ENCODE results near the gene SMLR1. TPM values are rescaled to one million over a fixed set of nuclear protein-coding genes. Genes with fewer than 3 reads are reported as not detected.

SMLR1 gene
- total RNA-seq, 1 donor from 2014 or later = not detected

DNA sequence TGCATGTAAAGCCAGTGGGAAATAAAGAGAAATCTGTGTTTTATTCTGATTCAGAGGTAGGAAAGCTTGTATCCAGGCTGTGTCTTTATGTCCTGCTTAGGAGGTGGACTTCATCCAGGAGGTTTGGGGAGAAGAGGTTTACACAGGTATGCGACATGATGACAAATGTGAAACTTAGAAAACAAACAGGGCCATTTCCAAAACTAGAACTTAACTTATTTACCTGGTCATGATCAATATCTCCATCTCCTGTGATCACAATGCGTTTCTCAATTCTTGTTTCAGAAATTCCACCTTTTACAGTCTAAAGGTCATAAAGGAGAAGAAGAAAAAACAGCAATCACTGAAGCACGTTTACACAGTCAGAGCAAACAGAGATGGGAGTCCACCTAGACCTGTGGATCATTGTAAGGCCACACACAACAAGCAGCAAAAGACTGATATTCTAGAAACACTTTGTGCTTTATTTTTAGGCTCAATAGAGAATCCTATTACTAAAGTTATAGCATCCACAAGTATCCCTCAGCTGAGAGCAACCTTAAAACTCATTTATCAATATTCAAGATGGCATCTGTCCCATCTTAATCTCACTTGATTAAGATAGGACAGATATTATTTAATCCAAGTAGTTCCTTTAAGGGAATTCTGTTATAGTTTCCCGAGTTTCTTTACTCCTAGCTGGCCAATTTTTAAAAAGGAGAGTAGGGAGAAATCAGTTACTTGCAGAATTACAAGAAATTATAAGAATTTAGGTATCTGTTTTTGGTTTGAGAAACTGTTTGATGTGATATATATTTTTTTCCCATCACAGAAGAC, 36.4 kb downstream of the SMLR1 start:
- Mint-ChIP-seq H3K4me3 (no peak overlapping the region), H3K36me3 (ENCODE audit: low read depth) (peaks cover 45% of the 10 kb centered on the region), H3K9me3 (no peaks in the 10 kb centered on the region), H3K27ac (no peak overlapping the region), H3K27me3 (no peaks in the 10 kb centered on the region), H3K4me1 (no peaks in the 10 kb centered on the region)
- no peak for DNase-seq
- ChIA-PET CTCF (interaction anchor here (0.6 to 1.6 kb wide), 2 partner anchors 22 to 747 kb away, joined by 4 read pairs; no protein-coding TSS in a partner anchor), POLR2A (no interaction called here)
- TF ChIP-seq CTCF (IDR thresholded peaks at IDR 0.05) = no peak
- intact Hi-C loops (cut with micrococcal nuclease) = no loop called here
- no peak for ATAC-seq (ENCODE audit: low read depth)

DNA sequence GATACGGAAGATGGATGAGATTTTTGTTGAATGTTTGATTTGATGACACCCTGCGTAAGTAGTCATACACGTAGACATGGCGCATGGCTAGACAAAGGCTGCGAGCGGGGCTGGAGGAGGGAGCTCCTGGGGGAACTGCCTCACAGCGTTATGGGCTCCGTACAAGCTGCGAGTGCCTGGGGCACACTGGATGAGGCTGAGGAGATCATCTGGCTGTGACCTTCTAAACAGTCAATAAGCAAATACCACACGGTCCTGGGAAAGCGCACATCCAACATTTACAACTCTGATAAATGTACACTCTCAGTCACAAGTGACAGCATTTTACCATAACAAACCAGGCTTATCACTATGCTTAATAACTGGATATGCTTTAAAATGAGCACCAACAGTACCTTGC, 37.1 kb downstream of the SMLR1 start:
- no peak overlapping the region for H3K4me3 Mint-ChIP-seq
- intact Hi-C loops (cut with micrococcal nuclease) = no loop called here
- H3K9me3 Mint-ChIP-seq = no peaks in the 10 kb centered on the region
- H3K27ac Mint-ChIP-seq = no peak overlapping the region
- ChIA-PET POLR2A (no interaction called here), CTCF (interaction anchor here (0.6 kb wide), 1 partner anchor 748 kb away, joined by 4 read pairs; no protein-coding TSS in a partner anchor)
- peaks cover 50% of the 10 kb centered on the region for H3K36me3 Mint-ChIP-seq (ENCODE audit: low read depth)
- TF ChIP-seq CTCF (IDR thresholded peaks at IDR 0.05) = no peak
- ATAC-seq (ENCODE audit: low read depth) (no peak), DNase-seq (no peak)
- no peaks in the 10 kb centered on the region for H3K4me1 Mint-ChIP-seq
- no peaks in the 10 kb centered on the region for H3K27me3 Mint-ChIP-seq

DNA sequence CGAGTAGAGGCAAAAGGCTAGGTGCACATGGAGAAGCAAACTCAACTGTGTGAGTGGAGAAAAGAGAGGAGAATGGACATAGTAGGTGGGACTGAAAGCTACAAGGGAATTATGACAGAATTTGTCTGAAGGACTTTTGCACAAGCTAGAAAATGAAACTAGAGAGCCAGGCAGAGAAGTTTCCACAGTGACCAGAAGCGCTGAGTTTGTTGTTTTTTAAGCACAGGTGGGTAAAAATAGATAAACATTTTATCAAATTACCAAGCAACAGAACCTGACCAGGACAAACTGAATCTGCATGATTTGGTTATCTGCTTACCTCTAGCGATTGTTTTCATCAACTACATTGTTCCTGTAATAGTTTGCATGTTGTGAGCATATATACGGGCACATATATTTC, 38.6 kb downstream of the SMLR1 start:
- Mint-ChIP-seq H3K27ac (no peak overlapping the region), H3K4me3 (no peak overlapping the region), H3K27me3 (no peaks in the 10 kb centered on the region), H3K4me1 (no peaks in the 10 kb centered on the region), H3K36me3 (ENCODE audit: low read depth) (peaks cover 53% of the 10 kb centered on the region), H3K9me3 (no peaks in the 10 kb centered on the region)
- DNase-seq (no peak), ATAC-seq (ENCODE audit: low read depth) (no peak)
- ChIA-PET POLR2A (no interaction called here), CTCF (no interaction called here)
- intact Hi-C loops (cut with micrococcal nuclease) = no loop called here
- no peak for TF ChIP-seq CTCF (IDR thresholded peaks at IDR 0.05)

- no peak for ATAC-seq (ENCODE audit: low read depth)
- no peak for DNase-seq
- no peaks in the 10 kb centered on the region for H3K9me3 Mint-ChIP-seq
- TF ChIP-seq CTCF (IDR thresholded peaks at IDR 0.05) = no peak
- no peak overlapping the region for H3K27ac Mint-ChIP-seq
- peaks cover 35% of the 10 kb centered on the region for H3K36me3 Mint-ChIP-seq (ENCODE audit: low read depth)
- POLR2A ChIA-PET = no interaction called here
- no peaks in the 10 kb centered on the region for H3K27me3 Mint-ChIP-seq
- peaks cover 4% of the 10 kb centered on the region for H3K4me1 Mint-ChIP-seq
- intact Hi-C loops (cut with micrococcal nuclease) = loop anchor here (5.0 kb wide), 1 partner anchor 822 kb away; no protein-coding TSS in a partner anchor
- CTCF ChIA-PET = no interaction called here
- no peak overlapping the region for H3K4me3 Mint-ChIP-seq
Observed at GRCh38 chr6:130869681-130870080, 42.5 kb downstream of the SMLR1 start.

- ATAC-seq (ENCODE audit: low read depth) (no peak), DNase-seq (no peak)
- H3K4me1 Mint-ChIP-seq = peaks cover 4% of the 10 kb centered on the region
- CTCF ChIA-PET = interaction anchor here (0.7 to 2.4 kb wide), 5 partner anchors 23 to 578 kb away, joined by 3 to 15 read pairs (median 4); no protein-coding TSS in a partner anchor
- no peak overlapping the region for H3K4me3 Mint-ChIP-seq
- intact Hi-C loops (cut with micrococcal nuclease) = loop anchor here (5.0 kb wide), 1 partner anchor 823 kb away; no protein-coding TSS in a partner anchor
- H3K9me3 Mint-ChIP-seq = no peaks in the 10 kb centered on the region
- no peaks in the 10 kb centered on the region for H3K27me3 Mint-ChIP-seq
- POLR2A ChIA-PET = no interaction called here
- no peak for TF ChIP-seq CTCF (IDR thresholded peaks at IDR 0.05)
- no peak overlapping the region for H3K27ac Mint-ChIP-seq
- peaks cover 31% of the 10 kb centered on the region for H3K36me3 Mint-ChIP-seq (ENCODE audit: low read depth)
Observed at GRCh38 chr6:130870179-130870880, 43.1 kb downstream of the SMLR1 start.
